IPS-NIHi7 (cell line): ENCODE results near the gene CBX1.
"Not testable (repeated sequence)": the region's sequence is repeated elsewhere in the genome, so short reads cannot be mapped to it uniquely, and the experiment has no call there.

Source experiments
- DNase-seq: peaks from one replicate; pipeline ENCODE4 v3.0.0; 2012; ENCODE audit warnings: mixed read lengths; ENCODE audit errors: extremely low spot score

CBX1 gene

DNA sequence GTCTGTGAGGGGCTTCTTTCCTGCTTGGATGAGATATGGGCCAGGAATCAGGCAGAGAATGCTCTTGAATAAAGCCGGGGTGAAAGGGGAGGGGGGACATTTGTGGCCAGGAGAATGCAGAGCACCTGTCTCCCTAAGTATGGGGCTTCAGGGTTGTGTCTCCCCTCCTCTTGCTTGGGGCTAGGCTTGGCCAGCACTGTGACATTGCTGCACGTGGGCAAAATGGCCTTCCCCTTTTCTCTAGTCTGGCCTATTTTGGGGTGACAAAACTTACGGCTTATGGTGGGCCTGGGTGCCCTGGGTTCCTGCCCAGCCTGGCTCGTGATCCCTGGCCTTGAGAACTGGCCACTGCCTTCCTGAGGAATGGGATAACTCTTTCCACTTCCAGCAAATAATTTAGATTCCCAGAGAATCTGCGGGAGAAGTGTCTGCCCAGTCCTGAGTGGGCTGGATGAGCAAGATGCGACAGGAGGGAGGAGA, 47.5 kb downstream of the CBX1 start:
- DNase-seq, result no peak

DNA sequence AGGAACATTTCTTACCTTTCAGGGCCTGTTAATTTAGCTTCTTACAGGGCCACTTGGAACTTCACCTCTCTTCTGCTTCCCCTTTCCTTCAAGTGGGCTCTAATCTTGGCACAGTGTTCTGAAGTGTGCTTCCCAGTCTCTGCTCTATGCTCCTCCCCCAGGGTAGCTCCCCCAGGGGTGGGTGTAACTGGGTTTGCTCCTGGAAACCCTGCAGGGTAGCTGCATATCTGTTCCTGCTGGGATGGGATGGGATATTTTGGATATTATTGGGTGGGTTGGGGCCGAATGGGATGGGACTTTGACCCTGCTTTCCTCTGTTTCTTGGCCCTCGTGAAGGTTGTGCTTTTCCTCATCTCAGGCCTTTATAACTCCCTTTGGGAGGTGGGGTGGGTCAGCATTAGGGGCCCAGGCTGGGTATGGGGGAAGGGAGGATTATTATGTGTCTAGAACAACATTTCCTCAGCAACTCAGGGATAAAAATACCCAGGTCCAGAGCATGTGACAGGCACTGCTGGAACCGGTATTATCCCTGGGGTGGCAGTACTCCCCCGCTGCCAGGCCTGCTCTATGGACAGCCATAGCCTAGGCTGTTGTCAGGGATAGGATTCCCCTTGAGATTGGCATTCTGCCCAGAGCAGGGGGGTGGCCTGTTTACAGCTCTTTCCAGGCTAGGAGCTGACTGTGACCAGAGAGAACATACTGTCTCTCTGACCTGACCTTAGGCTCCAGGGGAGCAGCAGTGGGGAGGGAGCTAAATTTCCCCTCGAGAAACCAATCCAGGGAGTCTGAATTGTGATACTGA, 48.1 kb downstream of the CBX1 start:
- no peak for DNase-seq

GRCh38 chr17:48051706-48052486, 49.4 kb downstream of the CBX1 start:
- DNase-seq, result no peak

DNA sequence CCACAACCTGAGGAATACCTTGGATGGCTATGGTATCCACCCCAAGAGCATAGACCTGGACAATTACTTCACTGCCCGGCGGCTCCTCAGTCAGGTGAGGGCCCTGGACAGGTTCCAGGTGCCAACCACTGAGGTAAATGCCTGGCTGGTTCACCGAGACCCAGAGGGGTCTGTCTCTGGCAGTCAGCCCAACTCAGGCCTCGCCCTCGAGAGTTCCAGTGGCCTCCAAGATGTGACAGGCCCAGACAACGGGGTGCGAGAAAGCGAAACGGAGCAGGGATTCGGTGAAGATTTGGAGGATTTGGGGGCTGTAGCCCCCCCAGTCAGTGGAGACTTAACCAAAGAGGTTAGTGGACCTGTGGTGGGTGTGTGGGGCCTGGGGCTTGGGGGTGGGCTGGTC, 50.0 kb downstream of the CBX1 start:
- DNase-seq, result no peak

DNA sequence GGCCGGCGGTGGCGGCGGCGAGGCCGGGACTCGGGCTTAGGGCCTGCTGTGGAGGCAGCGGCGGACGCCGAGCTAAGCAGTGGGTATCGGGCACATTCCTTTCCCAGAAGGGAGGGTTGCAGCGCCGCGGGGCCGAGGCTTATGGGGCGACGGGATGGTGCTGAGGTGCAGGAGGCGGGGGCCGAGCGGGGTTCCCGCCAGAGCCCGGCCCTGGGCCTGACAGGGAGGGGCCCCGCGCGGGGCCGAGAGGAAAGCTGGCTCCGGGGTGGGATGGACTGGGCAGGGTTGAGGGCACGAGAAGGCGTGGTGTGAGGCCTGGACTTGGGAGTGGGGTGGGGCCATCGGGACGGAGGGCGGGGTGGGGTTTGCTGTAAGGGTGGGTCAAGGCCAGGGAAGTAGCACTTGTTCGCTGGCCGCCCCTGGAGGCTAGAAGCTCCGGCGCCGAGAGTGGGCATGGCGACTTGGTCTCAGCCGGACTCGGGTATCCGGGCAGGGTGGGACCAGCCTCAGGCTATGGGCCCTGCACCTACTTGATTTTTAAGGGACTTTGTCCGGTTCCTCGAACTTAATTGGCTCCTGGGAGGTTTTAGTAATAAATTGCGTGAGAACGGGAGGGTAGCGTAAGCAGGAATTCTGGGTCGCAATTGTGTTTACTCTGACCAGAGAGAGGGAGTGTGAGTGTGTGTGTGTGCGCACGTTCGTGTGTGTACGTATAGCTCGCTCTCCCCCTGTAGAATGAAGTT, 52.7 kb downstream of the CBX1 start:
- peak; percentile 73 for DNase-seq

DNA sequence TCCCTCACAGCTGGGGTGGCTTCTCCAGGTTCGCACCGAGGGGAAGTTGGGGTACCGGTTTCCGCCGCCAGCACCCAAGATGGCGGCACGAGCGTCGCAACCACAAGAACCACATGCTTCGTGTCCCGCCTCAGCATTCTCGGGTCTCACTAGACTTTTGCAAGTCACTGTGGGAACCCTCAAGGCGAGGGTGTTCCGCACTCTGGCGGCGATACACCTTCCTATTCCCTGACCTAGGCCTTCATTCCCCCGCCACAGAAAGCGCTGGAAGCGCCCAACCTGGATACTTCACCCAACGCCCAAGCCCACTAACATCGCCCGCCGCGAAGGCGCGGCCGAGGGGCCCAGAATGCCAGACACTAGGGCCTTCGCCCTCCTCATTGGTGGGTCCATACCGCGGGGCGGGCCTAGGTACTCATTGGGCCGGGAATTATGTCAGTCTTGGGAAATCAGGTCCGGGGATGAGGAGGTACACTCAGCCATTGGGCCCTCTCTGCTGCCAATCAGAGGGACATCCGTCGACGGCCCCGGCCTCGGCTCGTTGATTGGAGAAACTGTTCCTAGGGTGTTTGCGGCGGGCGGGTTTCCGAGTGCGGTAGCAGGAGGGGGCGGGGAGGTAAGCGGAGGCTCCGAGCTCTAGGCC, 53.4 kb downstream of the CBX1 start, which contains the start of gene NFE2L1:
Gene NFE2L1 (plus strand): TSS at position 619 of the 643 bp plus-strand sequence. CDS start 2,760 bp downstream, outside the sequence.
- DNase-seq, result peak; percentile 95

DNA sequence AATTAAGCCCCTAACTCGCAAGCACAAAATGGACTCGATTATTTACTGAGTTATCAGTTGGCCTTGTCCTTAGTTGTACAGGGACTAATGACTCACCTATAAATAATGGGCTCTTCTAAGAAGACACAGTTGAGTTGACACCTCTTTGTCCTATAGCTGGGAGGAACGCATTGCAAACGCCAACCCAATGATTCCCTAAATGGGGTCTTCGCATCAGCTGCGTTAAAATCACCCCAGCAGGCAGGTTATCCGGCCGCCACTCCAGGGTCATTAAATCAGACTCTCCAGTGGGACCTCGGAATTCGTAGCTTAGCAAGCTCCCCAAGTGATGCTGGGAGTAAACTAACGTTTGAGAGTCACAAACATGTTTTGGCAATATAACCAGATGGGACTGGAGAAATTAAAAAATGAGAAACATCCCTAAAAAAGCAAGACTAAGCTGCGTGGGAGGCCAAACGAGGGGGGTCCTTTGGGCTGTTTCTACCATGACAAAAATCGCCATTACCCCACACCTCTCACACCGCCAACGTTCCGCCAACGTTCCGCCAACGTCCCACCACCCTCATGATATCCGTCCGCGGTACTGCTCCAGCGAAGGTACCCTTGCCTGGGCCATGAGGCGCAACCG, 54.1 kb downstream of the CBX1 start:
- no peak for DNase-seq

- no peak for DNase-seq
Measured at GRCh38 chr17:48046296-48046695, 55.0 kb downstream of the CBX1 start.

DNA sequence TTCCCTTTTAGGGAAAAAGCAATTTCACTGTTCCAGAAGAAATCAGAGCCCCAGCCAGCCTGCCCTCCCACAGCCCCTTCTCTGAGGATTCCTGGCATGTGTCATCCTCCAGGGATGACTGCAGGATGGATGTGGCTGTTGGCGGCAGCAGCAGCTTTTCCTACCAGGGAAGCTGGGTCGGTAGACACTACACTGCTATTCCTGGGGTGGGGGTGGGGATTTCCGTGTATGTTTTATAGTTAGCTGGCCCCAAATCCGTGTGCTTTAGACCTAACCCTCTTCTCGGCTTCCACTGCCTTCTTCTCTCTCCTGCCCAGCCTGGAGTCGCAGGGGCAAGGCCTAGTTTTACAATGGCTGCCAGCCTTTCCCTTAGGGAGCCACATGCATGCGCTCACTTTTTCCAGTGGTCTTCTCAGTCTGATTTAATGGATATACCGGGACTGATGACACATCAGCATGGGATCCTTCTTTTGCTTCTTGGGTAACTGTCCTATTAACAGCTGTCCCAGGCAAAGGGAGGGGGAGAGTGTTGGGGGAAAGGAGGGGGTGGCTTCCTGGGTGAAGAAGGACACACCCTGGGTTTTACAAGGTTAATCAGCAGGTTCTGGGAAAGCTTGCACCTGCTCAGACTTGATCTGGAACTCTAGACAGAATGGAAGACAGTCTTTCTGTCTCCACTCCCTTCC, 55.8 kb downstream of the CBX1 start:
- no peak for DNase-seq

- no peak for DNase-seq
Measured at GRCh38 chr17:48044851-48045250, 56.4 kb downstream of the CBX1 start.

DNA sequence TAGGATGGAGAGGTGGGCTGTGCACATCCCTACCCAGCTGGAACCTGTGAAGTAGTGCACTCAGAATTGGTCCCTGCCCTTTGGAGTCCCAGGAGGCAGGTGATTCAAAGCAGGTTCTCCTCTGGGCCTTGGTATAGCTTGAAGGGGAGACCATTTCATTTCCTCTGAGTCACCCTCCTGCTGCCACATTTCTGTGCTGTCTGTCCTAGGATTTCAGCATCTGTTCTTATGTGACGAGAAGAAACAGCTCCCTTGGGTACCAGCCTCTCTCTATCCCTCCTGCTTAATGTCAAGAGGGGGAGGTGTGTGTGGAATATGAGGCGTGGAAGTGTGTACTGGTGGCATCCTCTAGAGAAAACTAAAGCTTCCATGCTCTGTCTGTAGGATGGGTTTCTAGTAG, 58.1 kb downstream of the CBX1 start:
- DNase-seq, result no peak

- no peak for DNase-seq
Measured at GRCh38 chr17:48038687-48039086, 62.6 kb downstream of the CBX1 start.

GRCh38 chr17:48037838-48038323, 63.4 kb downstream of the CBX1 start:
- no peak for DNase-seq

DNA sequence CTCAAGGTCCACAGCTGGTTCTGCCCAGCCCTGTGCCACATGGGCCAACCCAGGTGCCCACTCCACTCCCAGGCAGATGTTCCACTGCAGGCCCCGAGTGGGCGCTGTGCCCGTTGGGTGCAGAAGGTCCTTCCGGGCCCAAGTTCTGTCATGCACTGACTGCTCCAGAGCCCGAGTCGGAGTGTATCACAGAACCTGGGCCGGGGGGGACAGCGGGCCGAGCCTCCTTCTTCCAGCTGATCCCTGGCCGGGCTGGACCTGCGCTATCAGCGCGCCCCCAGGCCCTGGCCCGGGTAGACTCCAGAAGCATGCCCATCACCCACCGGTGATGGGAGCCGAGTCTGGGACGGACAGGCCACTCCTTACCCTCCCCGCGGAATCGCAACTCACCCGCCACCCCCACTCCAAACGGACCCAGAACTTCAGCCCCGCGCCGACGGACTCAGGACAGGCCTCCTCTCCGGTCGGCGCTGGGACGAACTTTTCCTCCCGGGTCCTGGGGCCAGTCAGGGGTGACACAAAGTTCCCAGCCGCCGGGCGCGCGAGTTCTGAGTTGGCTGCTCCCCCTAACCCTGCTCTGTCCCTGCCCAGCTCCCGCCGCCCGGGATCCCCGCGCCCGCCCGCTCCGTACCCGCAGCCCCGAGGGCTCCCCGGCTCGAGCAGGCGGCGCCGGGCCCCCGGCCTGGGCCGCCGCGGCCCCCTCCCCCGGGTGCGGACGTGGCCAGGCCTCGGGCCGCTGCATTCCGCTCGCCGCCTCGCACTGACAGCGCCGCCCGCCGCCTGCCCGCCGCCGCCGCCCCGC, 64.0 kb downstream of the CBX1 start, which contains the start of gene COPZ2:
Gene COPZ2 (minus strand): TSS at position 762 of the 802 bp plus-strand sequence. CDS start 20 bp downstream, at position 742.
- DNase-seq, result no peak

DNA sequence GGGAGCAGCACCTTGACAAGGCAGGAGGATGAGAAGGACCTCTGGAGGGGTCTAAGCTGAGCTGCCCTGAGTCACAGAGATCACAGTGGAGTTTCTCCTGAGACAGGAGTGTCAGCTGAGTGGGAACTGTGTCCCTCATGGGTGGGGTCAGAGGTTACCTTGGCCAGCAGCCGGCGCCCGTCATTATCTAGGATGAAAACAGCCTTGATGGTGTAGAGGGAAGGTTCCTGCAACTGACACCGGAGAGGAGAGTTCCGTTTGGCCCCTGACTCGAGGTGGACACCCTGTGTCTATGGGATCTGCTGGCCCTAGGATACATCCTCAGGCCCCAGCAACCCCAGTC, 64.6 kb downstream of the CBX1 start:
- DNase-seq, result no peak

DNA sequence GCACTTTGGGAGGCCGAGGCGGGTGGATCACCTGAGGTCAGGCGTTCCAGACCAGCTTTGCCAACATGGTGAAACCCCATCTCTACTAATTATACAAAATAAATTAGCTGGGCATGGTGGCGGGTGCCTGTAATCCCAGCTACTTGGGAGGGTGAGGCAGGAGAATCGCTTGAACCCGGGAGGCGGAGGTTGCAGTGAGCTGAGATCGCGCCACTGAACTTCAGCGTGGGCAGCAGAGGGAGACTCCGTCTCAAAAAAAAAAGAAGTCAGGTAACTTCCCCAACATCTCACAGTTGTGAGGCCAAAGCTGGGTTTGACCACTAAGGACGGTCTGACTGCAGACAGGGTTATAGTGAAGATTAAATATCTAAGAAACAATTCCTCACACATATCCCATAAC, 66.5 kb downstream of the CBX1 start:
- DNase-seq, result not testable (repeated sequence)

DNA sequence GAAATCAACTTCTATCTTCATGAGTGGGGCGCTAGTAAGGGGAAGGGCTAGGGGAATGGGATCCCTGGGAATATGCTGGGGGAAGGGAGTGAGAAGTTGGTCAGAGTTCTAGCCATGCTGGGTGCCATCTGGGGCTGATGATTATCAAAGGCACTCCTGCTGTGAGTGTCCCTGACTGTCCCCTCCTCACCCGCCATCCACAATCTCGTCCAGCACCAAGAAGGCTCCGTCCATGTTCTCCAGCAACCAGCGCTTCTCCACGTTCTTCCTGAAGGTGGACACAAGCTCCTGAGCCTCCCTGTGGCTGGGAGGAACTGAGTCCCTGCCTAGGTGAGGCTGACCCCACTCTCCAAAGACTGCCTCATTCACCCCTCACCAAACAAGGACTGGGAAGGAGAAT, 69.3 kb downstream of the CBX1 start:
- no peak for DNase-seq

DNA sequence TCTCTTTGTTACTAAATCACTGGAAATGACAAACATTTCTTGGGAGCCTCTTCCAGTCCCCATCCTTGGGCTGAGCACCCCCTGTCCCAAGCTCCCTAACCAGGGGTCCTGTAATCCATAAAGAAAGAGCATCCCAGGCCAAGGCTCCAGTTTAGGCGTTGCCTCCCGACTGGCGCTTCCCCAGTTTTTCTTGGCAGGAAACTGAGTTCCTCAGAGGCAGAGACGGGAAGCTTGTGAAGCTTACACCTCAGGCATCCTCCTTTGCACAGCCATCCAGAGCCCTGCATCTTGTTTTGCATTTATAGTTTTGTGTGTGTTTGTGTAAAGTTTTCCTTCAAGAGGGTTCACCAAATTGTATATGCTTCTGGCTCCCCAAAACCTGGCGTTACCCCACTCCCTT, 70.7 kb downstream of the CBX1 start:
- DNase-seq, result no peak

- DNase-seq, result no peak
Measured at GRCh38 chr17:48028736-48029135, 72.5 kb downstream of the CBX1 start.
